H1 (cell line): Measurements from ENCODE around the gene RARB. TPM values are rescaled to one million over a fixed set of nuclear protein-coding genes. Genes with fewer than 3 reads are reported as not detected.

Source experiments
- CTCF ChIA-PET: fragments of 300-600 bp; sonication (Branson Sonifier 250); formaldehyde crosslinking; loops from one replicate; lab custom pipeline; 2021; ENCODE audit not compliant: partially characterized antibody; lab: Charles Lee
- POLR2A ChIA-PET: fragments of 300-600 bp; sonication (Branson Sonifier 250); formaldehyde crosslinking; loops from one replicate; lab custom pipeline; 2021; ENCODE audit warnings: inconsistent platforms; ENCODE audit not compliant: partially characterized antibody; lab: Charles Lee
- DNase-seq, 2 experiments: peaks; one replicate each; pipeline versions ENCODE4 v3.0.0 to v3.0.0-alpha.2; 2010 to 2022; ENCODE audit warnings: low spot score in 2 of 2, low read depth in 1 of 2, mixed read lengths in 1 of 2
- FAIRE-seq: peaks from 2 replicates; lab custom pipeline; 2011; peaks lifted over from hg19 to GRCh38; lab: Jason Lieb, UNC
- H2AFZ ChIP-seq: 2 replicates; pipeline ENCODE4 v1.8.1; 2012; ENCODE audit warnings: low read length, inconsistent platforms
- H2AK5ac ChIP-seq: 2 replicates; pipeline ENCODE4 v1.6.1; 2013; ENCODE audit warnings: low read depth, low read length
- H2BK120ac ChIP-seq: replicated peaks from 2 replicates; pipeline ENCODE3; 2013; ENCODE audit warnings: low read depth, low read length, inconsistent platforms
- H2BK12ac ChIP-seq: 2 replicates; pipeline ENCODE4 v1.6.1; 2013; ENCODE audit warnings: low read depth, low read length
- H2BK15ac ChIP-seq: 2 replicates; pipeline ENCODE4 v1.6.1; 2013; ENCODE audit warnings: low read length
- H2BK20ac ChIP-seq: 2 replicates; pipeline ENCODE4 v1.6.1; 2013; ENCODE audit warnings: low read length
- H2BK5ac ChIP-seq: 2 replicates; pipeline ENCODE4 v1.6.1; 2013; ENCODE audit warnings: low read depth, low read length
- H3K14ac ChIP-seq: 2 replicates; pipeline ENCODE4 v1.6.1; 2013; ENCODE audit warnings: inconsistent platforms; ENCODE audit not compliant: insufficient read length
- H3K18ac ChIP-seq: 2 replicates; pipeline ENCODE4 v1.6.1; 2013; ENCODE audit warnings: low read length; ENCODE audit errors: extremely low read depth
- H3K23ac ChIP-seq: 2 replicates; pipeline ENCODE4 v1.6.1; 2013; ENCODE audit warnings: inconsistent platforms; ENCODE audit not compliant: insufficient read length
- H3K23me2 ChIP-seq: 2 replicates; pipeline ENCODE4 v1.6.1; 2013; ENCODE audit warnings: low read depth, low read length
- H3K27ac ChIP-seq: 2 replicates; pipeline ENCODE4 v1.6.1; 2011; ENCODE audit warnings: low read depth, low read length, inconsistent platforms
- H3K27me3 ChIP-seq, 4 experiments: replicated peaks in 1 of 4; 1 replicate in 1 of 4; 2 replicates in 3 of 4; pipeline versions ENCODE4 v1.6.1 to v1.8.1; 2011 to 2013; ENCODE audit warnings: low read length in 3 of 4, mild to moderate bottlenecking in 3 of 4, inconsistent platforms in 2 of 4, mixed read lengths in 2 of 4, moderate library complexity in 1 of 4; ENCODE audit not compliant: control insufficient read depth in 3 of 4, insufficient read depth in 3 of 4; ENCODE audit errors: extremely low read depth in 1 of 4
- H3K36me3 ChIP-seq, 4 experiments: 2 replicates each; pipeline versions ENCODE4 v1.6.1 to v1.8.1; 2011 to 2013; ENCODE audit warnings: mild to moderate bottlenecking in 4 of 4, low read length in 3 of 4, moderate library complexity in 2 of 4, control low read depth in 1 of 4, inconsistent platforms in 1 of 4; ENCODE audit not compliant: insufficient read depth in 4 of 4, control insufficient read depth in 2 of 4
- H3K4ac ChIP-seq: replicated peaks from 2 replicates; pipeline ENCODE3; 2013; ENCODE audit warnings: low read length, low read depth, mixed read lengths, inconsistent platforms; ENCODE audit not compliant: insufficient read length
- H3K4me1 ChIP-seq, 4 experiments: replicated peaks in 1 of 4; 1 replicate in 1 of 4; 2 replicates in 3 of 4; pipeline versions ENCODE4 v1.6.1 to v1.8.1; 2011 to 2013; ENCODE audit warnings: low read length in 3 of 4, inconsistent platforms in 2 of 4, mixed read lengths in 1 of 4; ENCODE audit not compliant: insufficient read depth in 4 of 4, control insufficient read depth in 3 of 4
- H3K4me2 ChIP-seq, 2 experiments: 2 replicates each; pipeline versions ENCODE4 v1.6.1 to v1.8.1; 2011 to 2013; ENCODE audit warnings: low read depth in 2 of 2, low read length in 2 of 2, control low read depth in 1 of 2, inconsistent platforms in 1 of 2, mild to moderate bottlenecking in 1 of 2; ENCODE audit not compliant: insufficient read depth in 1 of 2
- H3K4me3 ChIP-seq, 4 experiments: fragments of 200-600, 300-600 bp in 1 of 4; sonication (generic), shearing (Covaris generic), sonication (Bioruptor Twin) in 1 of 4; 2 replicates each; pipeline versions ENCODE4 v1.5.1 to v1.8.1; 2011 to 2016; ENCODE audit warnings: low read length in 4 of 4, low read depth in 3 of 4, control low read depth in 2 of 4, inconsistent platforms in 2 of 4, mild to moderate bottlenecking in 2 of 4, mixed read lengths in 1 of 4, moderate library complexity in 1 of 4; ENCODE audit not compliant: insufficient read depth in 2 of 4; ENCODE audit errors: extremely low read depth in 1 of 4
- H3K56ac ChIP-seq: replicated peaks from 2 replicates; pipeline ENCODE3; 2013; ENCODE audit warnings: low read depth, mild to moderate bottlenecking, mixed read lengths, low read length, inconsistent platforms; ENCODE audit not compliant: insufficient read length
- H3K79me1 ChIP-seq: 2 replicates; pipeline ENCODE4 v1.6.1; 2013; ENCODE audit warnings: low read depth, low read length, control low read depth
- H3K79me2 ChIP-seq, 2 experiments: 2 replicates each; pipeline versions ENCODE4 v1.6.1 to v1.8.1; 2012 to 2013; ENCODE audit warnings: low read length in 2 of 2, mild to moderate bottlenecking in 2 of 2, inconsistent platforms in 1 of 2; ENCODE audit not compliant: insufficient read depth in 2 of 2, control insufficient read depth in 1 of 2
- H3K9ac ChIP-seq, 4 experiments: replicated peaks in 1 of 4; 1 replicate in 1 of 4; 2 replicates in 3 of 4; pipeline versions ENCODE4 v1.6.1 to v1.8.1; 2011 to 2013; ENCODE audit warnings: low read depth in 3 of 4, low read length in 3 of 4, control low read depth in 2 of 4, mild to moderate bottlenecking in 2 of 4, moderate library complexity in 2 of 4, inconsistent platforms in 1 of 4; ENCODE audit errors: extremely low read depth in 1 of 4
- H3K9me3 ChIP-seq, 2 experiments: 2 replicates each; pipeline versions ENCODE4 v1.6.1 to v1.8.1; 2012 to 2013; ENCODE audit warnings: mild to moderate bottlenecking in 2 of 2, moderate library complexity in 2 of 2, control low read depth in 1 of 2, inconsistent platforms in 1 of 2, low read depth in 1 of 2, low read length in 1 of 2, mixed read lengths in 1 of 2; ENCODE audit not compliant: insufficient read depth in 2 of 2
- H4K20me1 ChIP-seq, 2 experiments: replicated peaks in 1 of 2; 2 replicates each; pipeline versions ENCODE3 to v1.8.1; 2011 to 2013; ENCODE audit warnings: inconsistent platforms in 2 of 2, low read length in 2 of 2, mild to moderate bottlenecking in 1 of 2; ENCODE audit not compliant: insufficient read depth in 2 of 2, control insufficient read depth in 1 of 2
- H4K5ac ChIP-seq: 2 replicates; pipeline ENCODE4 v1.6.1; 2013; ENCODE audit warnings: low read length, low read depth, mixed read lengths, inconsistent platforms; ENCODE audit not compliant: insufficient read length
- H4K8ac ChIP-seq: 2 replicates; pipeline ENCODE4 v1.8.0; 2013; ENCODE audit warnings: mild to moderate bottlenecking, moderate library complexity, low read length, inconsistent platforms; ENCODE audit not compliant: insufficient read depth; ENCODE audit errors: extremely low read depth
- H4K91ac ChIP-seq: replicated peaks from 2 replicates; pipeline ENCODE3; 2013; ENCODE audit warnings: low read length, mixed read lengths, inconsistent platforms; ENCODE audit not compliant: insufficient read length
- CBX8 ChIP-seq: fragments of 300-800, 300-1000 bp; sonication (generic); IDR thresholded peaks from 2 replicates; pipeline ENCODE4 v1.7.1; 2016; ENCODE audit warnings: low read depth, low read length, borderline replicate concordance
- CEBPB ChIP-seq: IDR thresholded peaks from 2 replicates; pipeline ENCODE4 v1.6.1; 2012; ENCODE audit warnings: low read depth, low read length
- EP300 ChIP-seq, 2 experiments: IDR thresholded peaks; 1 replicate in 1 of 2; 2 replicates in 1 of 2; pipeline ENCODE4 v1.6.1; 2011 to 2012; ENCODE audit warnings: low read depth in 2 of 2, low read length in 2 of 2, mild to moderate bottlenecking in 2 of 2, borderline replicate concordance in 1 of 2, inconsistent platforms in 1 of 2, moderate library complexity in 1 of 2
- JUND ChIP-seq: IDR thresholded peaks from 2 replicates; pipeline ENCODE4 v1.6.1; 2011; ENCODE audit warnings: mild to moderate bottlenecking, improper control_type of control experiment, low read length
- POLR2A ChIP-seq, 2 experiments: IDR thresholded peaks; 1 replicate in 1 of 2; 2 replicates in 1 of 2; pipeline ENCODE4 v1.6.1; 2011; ENCODE audit warnings: low read depth in 2 of 2, low read length in 2 of 2, mild to moderate bottlenecking in 2 of 2; ENCODE audit errors: control extremely low read depth in 1 of 2
- SIN3A ChIP-seq, 2 experiments: IDR thresholded peaks in 1 of 2; conservative IDR thresholded peaks in 1 of 2; 2 replicates each; pipeline ENCODE4 v1.6.1; 2011 to 2012; ENCODE audit warnings: low read length in 2 of 2, improper control_type of control experiment in 1 of 2, low read depth in 1 of 2, mild to moderate bottlenecking in 1 of 2
- TAF1 ChIP-seq: IDR thresholded peaks from 2 replicates; pipeline ENCODE4 v1.6.1; 2011; ENCODE audit warnings: mild to moderate bottlenecking, low read depth, low read length
- WGBS, 2 experiments: shearing (Covaris generic) in 1 of 2; methylation state at CpG; one replicate each; pipeline versions ENCODE4 v1.1.6 to v1.1.7; 2013 to 2015; ENCODE audit warnings: low lambda C conversion rate in 2 of 2, mixed read lengths in 2 of 2, inconsistent platforms in 1 of 2, low coverage in 1 of 2, missing lambda C conversion rate in 1 of 2; ENCODE audit not compliant: insufficient replicate concordance in 2 of 2, insufficient coverage in 1 of 2, insufficient read length in 1 of 2; ENCODE audit errors: extremely low coverage in 1 of 2, missing lambda C conversion rate in 1 of 2; 5-methylcytosine and 5-hydroxymethylcytosine counted together
- polyA plus RNA-seq, 7 experiments: library from polyadenylated mRNA; depleted of rRNA in 3 of 7; stranded (reverse) in 5 of 7; unstranded in 2 of 7; fragments of >200 nt in 5 of 7; fragments of 200-250 nt in 2 of 7; gene quantifications; 1 replicate in 5 of 7; 2 replicates in 1 of 7; 4 replicates in 1 of 7; pipeline versions ENCODE4 v1.2.1 to v1.2.3, GENCODE V29; 2011 to 2013; ENCODE audit warnings: missing spikeins in 2 of 7, mixed read lengths in 2 of 7
- total RNA-seq: library from RNA; stranded (reverse); fragmentation: NEBNext Ultra II Directional; extraction: Animal tissue kit (Norgen Biotek cat#: 25700); gene quantifications from 2 replicates; pipeline ENCODE4 v1.2.1, GENCODE V29; 2021
- TF ChIP-seq, protein P1 (sequence below): IDR thresholded peaks from 2 replicates; pipeline ENCODE4 v1.6.1; 2011; ENCODE audit warnings: low read length, improper control_type of control experiment
- TF ChIP-seq, protein P2 (sequence below): IDR thresholded peaks from 2 replicates; pipeline ENCODE4 v1.6.1; 2012; ENCODE audit warnings: low read length, inconsistent platforms

The RARB gene
- total and polyA plus RNA-seq, 2 of the 8 experiments (the other 6 are each of a cell fraction or from before 2014, with no cell fraction given), result 0.15 to 0.22 TPM

DNA sequence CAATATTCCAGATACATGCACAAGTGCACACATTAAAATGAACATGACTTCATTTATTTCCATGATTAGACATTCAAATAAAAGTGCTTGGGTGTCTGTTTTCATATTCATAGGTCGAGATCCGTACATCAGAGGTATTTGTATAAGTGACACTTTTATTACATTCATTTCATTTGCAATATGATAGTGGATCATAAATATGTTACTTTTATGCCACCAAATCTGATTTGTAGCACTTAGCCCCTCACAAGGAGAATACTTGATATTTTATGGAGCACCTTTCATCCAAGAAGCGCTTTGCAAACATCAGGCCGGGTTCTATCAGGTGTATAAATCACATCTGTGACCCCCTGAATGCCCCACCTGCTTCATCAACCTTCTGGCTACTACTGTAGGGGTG lies 136.0 kb downstream of the RARB start:
- no peak overlapping the region for H3K56ac ChIP-seq
- H4K5ac ChIP-seq, result no peak overlapping the region
- CTCF ChIA-PET, result interaction anchor here (1.5 to 1.6 kb wide), 2 partner anchors 12 to 16 kb away, joined by 4 read pairs; no protein-coding TSS in a partner anchor
- POLR2A ChIA-PET, result no interaction called here
- H3K79me1 ChIP-seq, result no peaks in the 10 kb centered on the region
- WGBS, 2 experiments, result 88% methylated on average over 4 of the region's 4 CpGs; no CpG with 5 or more reads in 1 of the 2 experiments
- no peak overlapping the region for H3K18ac ChIP-seq
- H3K4me2 ChIP-seq, result no peak overlapping the region
- DNase-seq, result no peak
- H4K20me1 ChIP-seq, result no peaks in the 10 kb centered on the region
- no peak overlapping the region for H4K91ac ChIP-seq
- H3K4me3 ChIP-seq, result no peak overlapping the region
- no peak overlapping the region for H2BK20ac ChIP-seq
- no peak overlapping the region for H3K9ac ChIP-seq
- no peaks in the 10 kb centered on the region for H3K36me3 ChIP-seq
- H3K27me3 ChIP-seq, result no peaks in the 10 kb centered on the region
- H2AFZ ChIP-seq, result no peak overlapping the region
- H4K8ac ChIP-seq, result no peak overlapping the region
- H2BK15ac ChIP-seq, result no peak overlapping the region
- no peak for FAIRE-seq
- H2BK5ac ChIP-seq, result no peak overlapping the region
- no peak overlapping the region for H2AK5ac ChIP-seq
- H3K9me3 ChIP-seq, result no peaks in the 10 kb centered on the region
- H2BK12ac ChIP-seq, result no peak overlapping the region
- H3K14ac ChIP-seq, result no peak overlapping the region
- no peak overlapping the region for H3K4ac ChIP-seq
- no peak overlapping the region for H2BK120ac ChIP-seq
- H3K4me1 ChIP-seq, result no peaks in the 10 kb centered on the region
- no peak for TF ChIP-seq CEBPB
- TF ChIP-seq TAF1, result no peak
- no peak for TF ChIP-seq CBX8
- TF ChIP-seq, protein P1, sequence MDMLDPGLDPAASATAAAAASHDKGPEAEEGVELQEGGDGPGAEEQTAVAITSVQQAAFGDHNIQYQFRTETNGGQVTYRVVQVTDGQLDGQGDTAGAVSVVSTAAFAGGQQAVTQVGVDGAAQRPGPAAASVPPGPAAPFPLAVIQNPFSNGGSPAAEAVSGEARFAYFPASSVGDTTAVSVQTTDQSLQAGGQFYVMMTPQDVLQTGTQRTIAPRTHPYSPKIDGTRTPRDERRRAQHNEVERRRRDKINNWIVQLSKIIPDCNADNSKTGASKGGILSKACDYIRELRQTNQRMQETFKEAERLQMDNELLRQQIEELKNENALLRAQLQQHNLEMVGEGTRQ, result no peak
- no peak for TF ChIP-seq JUND
- no peak for TF ChIP-seq POLR2A (IDR thresholded peaks at IDR 0.05; ENCODE audit: control extremely low read depth in 1 of 2, low read depth in 2 of 2, low read length in 2 of 2)
- TF ChIP-seq, protein P2, sequence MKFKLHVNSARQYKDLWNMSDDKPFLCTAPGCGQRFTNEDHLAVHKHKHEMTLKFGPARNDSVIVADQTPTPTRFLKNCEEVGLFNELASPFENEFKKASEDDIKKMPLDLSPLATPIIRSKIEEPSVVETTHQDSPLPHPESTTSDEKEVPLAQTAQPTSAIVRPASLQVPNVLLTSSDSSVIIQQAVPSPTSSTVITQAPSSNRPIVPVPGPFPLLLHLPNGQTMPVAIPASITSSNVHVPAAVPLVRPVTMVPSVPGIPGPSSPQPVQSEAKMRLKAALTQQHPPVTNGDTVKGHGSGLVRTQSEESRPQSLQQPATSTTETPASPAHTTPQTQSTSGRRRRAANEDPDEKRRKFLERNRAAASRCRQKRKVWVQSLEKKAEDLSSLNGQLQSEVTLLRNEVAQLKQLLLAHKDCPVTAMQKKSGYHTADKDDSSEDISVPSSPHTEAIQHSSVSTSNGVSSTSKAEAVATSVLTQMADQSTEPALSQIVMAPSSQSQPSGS, result no peak
- no peak for TF ChIP-seq EP300 (IDR thresholded peaks at IDR 0.05; ENCODE audit: borderline replicate concordance in 1 of 2, low read depth in 2 of 2, low read length in 2 of 2)
- TF ChIP-seq SIN3A (conservative IDR thresholded peaks at IDR 0.05 in 1 of 2, IDR thresholded peaks at IDR 0.05 in 1 of 2; ENCODE audit: low read depth in 1 of 2, low read length in 2 of 2), result no peak
- TF ChIP-seq, all 59 proteins: peak for 0
- no peaks in the 10 kb centered on the region for H3K79me2 ChIP-seq
- no peak overlapping the region for H3K23ac ChIP-seq
- H3K27ac ChIP-seq, result no peak overlapping the region
- H3K23me2 ChIP-seq, result no peaks in the 10 kb centered on the region; the same call in 1 of the 2 replicates
